ENCODE measurements around the gene ERAS.

Gene ERAS, protein sequence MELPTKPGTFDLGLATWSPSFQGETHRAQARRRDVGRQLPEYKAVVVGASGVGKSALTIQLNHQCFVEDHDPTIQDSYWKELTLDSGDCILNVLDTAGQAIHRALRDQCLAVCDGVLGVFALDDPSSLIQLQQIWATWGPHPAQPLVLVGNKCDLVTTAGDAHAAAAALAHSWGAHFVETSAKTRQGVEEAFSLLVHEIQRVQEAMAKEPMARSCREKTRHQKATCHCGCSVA

DNA sequence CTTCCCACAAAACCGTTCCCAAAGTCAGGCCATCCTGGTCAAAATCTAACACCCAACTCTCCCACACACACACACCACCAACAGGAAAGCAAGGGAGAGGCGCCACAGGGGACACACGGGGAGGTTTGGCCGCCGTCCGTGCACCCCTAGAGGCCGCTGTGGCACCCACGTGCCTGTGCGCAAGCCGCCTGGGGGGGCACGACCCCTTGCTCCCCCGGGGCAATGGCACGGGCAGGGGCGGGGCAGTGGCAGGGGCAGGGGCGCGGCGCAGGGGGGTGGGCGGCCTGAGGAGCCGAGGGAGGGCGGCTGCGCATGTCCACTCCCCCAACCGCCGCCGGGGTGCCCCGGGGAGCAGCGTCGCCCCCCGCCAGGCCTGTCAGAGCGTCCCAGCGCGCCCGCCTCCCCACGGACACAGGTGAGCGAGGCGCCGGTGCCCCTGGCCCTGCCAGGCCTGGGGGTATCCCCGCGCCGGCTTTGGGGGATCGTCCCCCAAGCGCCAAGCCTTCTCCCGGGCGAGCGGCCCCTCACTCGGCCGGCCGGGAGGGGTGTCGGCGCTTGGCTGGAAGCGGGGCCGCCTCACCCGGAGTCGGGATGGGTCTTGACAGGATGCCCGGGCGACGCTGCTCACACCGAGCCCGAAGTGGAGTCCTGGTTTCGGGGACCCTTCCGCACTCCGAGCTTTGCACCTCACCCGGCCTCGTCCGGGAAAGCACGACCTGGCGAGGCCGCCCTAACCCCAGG is at the start of gene ERAS:
Gene ERAS (plus strand): TSS at position 379 of the 741 bp plus-strand sequence. CDS start 2,611 bp downstream, outside the sequence.
- no peak within 1 kb of the TSS for H3K9ac ChIP-seq (ENCODE audit: insufficient read length)
- DNase-seq (ENCODE audit: low read depth, low spot score) = no peak
- H3K27ac ChIP-seq = no peak within 1 kb of the TSS
- no peaks in the 10 kb centered on the region for H3K36me3 ChIP-seq (ENCODE audit: insufficient read depth, low read length)
- no peaks in the 10 kb centered on the region for H3K9me3 ChIP-seq (ENCODE audit: low read depth, low read length)
- no peak within 1 kb of the TSS for H3K4me3 ChIP-seq
- no peak for TF ChIP-seq POLR2AphosphoS5 (IDR thresholded peaks at IDR 0.05; ENCODE audit: borderline replicate concordance, low read depth, low read length)
- no peak for TF ChIP-seq FOXP2 (optimal IDR thresholded peaks at IDR 0.05; ENCODE audit: control extremely low read depth, extremely low read length, insufficient read depth)
- TF ChIP-seq EZH2 (IDR thresholded peaks at IDR 0.05) = no peak

DNA sequence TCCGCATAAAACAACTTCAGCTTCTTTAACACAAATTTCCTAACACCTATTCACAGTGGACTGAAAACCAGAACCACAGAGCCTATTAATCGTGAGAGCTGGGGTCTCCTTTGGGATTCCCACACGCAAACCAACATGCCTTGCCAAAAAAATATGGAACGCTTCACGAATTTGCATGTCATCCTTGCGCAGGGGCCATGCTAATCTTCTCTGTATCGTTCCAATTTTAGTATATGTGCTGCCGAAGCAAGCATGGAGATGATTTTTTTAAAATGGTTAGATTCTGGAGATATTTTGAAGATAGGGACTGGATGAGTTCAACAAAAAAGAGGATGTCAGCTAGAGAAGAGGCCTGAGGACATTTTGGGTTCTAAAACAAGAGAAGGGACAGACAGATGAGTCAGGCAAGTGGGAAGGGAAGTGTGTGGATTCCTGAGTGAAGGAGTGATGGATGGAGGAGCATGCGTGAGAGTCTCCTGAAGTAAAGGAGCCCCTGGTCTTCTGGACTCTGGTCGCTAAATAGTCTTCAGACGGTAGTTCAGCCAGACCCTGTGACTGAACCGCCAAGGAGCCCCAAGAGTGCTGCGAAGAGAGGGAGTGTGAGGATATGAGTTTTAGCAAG is 49.4 kb upstream of the ERAS start:
- Histone ChIP-seq H3K4me3 (no peak overlapping the region), H3K27ac (no peak overlapping the region), H3K36me3 (ENCODE audit: insufficient read depth, low read length) (no peaks in the 10 kb centered on the region), H3K9me3 (ENCODE audit: low read depth, low read length) (no peaks in the 10 kb centered on the region), H3K9ac (ENCODE audit: insufficient read length) (no peak overlapping the region)
- no peak for DNase-seq (ENCODE audit: low read depth, low spot score)
- no peak for TF ChIP-seq FOXP2 (optimal IDR thresholded peaks at IDR 0.05; ENCODE audit: control extremely low read depth, extremely low read length, insufficient read depth)
- TF ChIP-seq POLR2AphosphoS5 (IDR thresholded peaks at IDR 0.05; ENCODE audit: borderline replicate concordance, low read depth, low read length) = no peak
- TF ChIP-seq EZH2 (IDR thresholded peaks at IDR 0.05) = no peak

GRCh38 chrX:48779399-48779798 is 46.9 kb upstream of the ERAS start:
- Histone ChIP-seq H3K4me3 (no peak overlapping the region), H3K9ac (ENCODE audit: insufficient read length) (no peak overlapping the region), H3K36me3 (ENCODE audit: insufficient read depth, low read length) (no peaks in the 10 kb centered on the region), H3K9me3 (ENCODE audit: low read depth, low read length) (no peaks in the 10 kb centered on the region), H3K27ac (no peak overlapping the region)
- TF ChIP-seq POLR2AphosphoS5 (IDR thresholded peaks at IDR 0.05; ENCODE audit: borderline replicate concordance, low read depth, low read length) (no peak), FOXP2 (optimal IDR thresholded peaks at IDR 0.05; ENCODE audit: control extremely low read depth, extremely low read length, insufficient read depth) (no peak), EZH2 (IDR thresholded peaks at IDR 0.05) (no peak)
- no peak for DNase-seq (ENCODE audit: low read depth, low spot score)

- Histone ChIP-seq H3K27ac (no peak overlapping the region), H3K4me3 (no peak overlapping the region), H3K9ac (ENCODE audit: insufficient read length) (no peak overlapping the region), H3K9me3 (ENCODE audit: low read depth, low read length) (no peaks in the 10 kb centered on the region), H3K36me3 (ENCODE audit: insufficient read depth, low read length) (no peaks in the 10 kb centered on the region)
- DNase-seq (ENCODE audit: low read depth, low spot score) = no peak
- TF ChIP-seq EZH2 (IDR thresholded peaks at IDR 0.05) = no peak
- TF ChIP-seq FOXP2 (optimal IDR thresholded peaks at IDR 0.05; ENCODE audit: control extremely low read depth, extremely low read length, insufficient read depth) = no peak
- no peak for TF ChIP-seq POLR2AphosphoS5 (IDR thresholded peaks at IDR 0.05; ENCODE audit: borderline replicate concordance, low read depth, low read length)
Observed at GRCh38 chrX:48781705-48782104, 44.6 kb upstream of the ERAS start.

DNA sequence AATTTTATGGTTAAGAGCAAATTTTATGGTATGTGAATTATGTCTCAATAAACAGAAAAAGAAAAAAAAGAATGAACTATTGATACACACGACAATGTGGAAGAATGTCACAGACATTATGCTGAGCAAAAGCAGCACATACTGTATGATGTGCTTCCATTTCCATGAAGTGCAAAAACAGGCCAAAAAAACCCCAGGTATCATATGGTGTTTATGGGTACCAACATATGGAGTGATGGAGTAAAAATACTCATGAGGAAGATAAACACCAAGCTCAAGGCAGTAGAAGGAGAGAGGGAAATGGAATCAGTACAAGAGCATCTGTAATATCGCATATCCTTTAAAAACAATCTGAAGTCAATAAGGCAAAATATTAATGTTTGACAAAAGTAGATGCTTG is 44.1 kb upstream of the ERAS start:
- Histone ChIP-seq H3K4me3 (no peak overlapping the region), H3K9me3 (ENCODE audit: low read depth, low read length) (no peaks in the 10 kb centered on the region), H3K9ac (ENCODE audit: insufficient read length) (no peak overlapping the region), H3K36me3 (ENCODE audit: insufficient read depth, low read length) (no peaks in the 10 kb centered on the region), H3K27ac (no peak overlapping the region)
- TF ChIP-seq POLR2AphosphoS5 (IDR thresholded peaks at IDR 0.05; ENCODE audit: borderline replicate concordance, low read depth, low read length) = no peak
- TF ChIP-seq EZH2 (IDR thresholded peaks at IDR 0.05) = no peak
- no peak for TF ChIP-seq FOXP2 (optimal IDR thresholded peaks at IDR 0.05; ENCODE audit: control extremely low read depth, extremely low read length, insufficient read depth)
- DNase-seq (ENCODE audit: low read depth, low spot score) = no peak

DNA sequence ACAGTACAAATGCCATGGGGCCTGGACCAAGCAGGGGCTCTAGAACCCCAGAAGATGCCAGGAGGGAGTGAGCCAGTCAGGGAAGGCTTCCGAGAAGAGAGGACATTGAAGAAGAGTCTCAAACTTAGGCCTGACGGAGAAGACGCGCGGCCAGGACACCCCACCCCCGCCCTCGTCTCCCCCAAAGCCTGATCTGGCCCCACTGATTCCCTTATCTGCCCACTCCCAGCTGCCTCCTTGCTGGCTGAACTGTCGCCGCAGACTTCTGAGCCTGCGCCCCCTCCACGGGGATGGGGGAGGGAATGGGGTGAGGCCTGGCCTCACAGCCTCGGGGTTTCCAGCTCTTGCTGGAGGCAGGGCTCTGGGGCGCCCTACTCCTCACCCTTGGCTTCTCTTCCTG is 43.5 kb upstream of the ERAS start:
- H3K9ac ChIP-seq (ENCODE audit: insufficient read length) = no peak overlapping the region
- no peak for DNase-seq (ENCODE audit: low read depth, low spot score)
- no peak for TF ChIP-seq FOXP2 (optimal IDR thresholded peaks at IDR 0.05; ENCODE audit: control extremely low read depth, extremely low read length, insufficient read depth)
- TF ChIP-seq EZH2 (IDR thresholded peaks at IDR 0.05) = no peak
- TF ChIP-seq POLR2AphosphoS5 (IDR thresholded peaks at IDR 0.05; ENCODE audit: borderline replicate concordance, low read depth, low read length) = no peak

GRCh38 chrX:48784726-48785125 is 41.6 kb upstream of the ERAS start:
- no peaks in the 10 kb centered on the region for H3K9me3 ChIP-seq (ENCODE audit: low read depth, low read length)
- no peak overlapping the region for H3K4me3 ChIP-seq
- DNase-seq (ENCODE audit: low read depth, low spot score) = no peak
- TF ChIP-seq FOXP2 (optimal IDR thresholded peaks at IDR 0.05; ENCODE audit: control extremely low read depth, extremely low read length, insufficient read depth) (no peak), EZH2 (IDR thresholded peaks at IDR 0.05) (no peak), POLR2AphosphoS5 (IDR thresholded peaks at IDR 0.05; ENCODE audit: borderline replicate concordance, low read depth, low read length) (no peak)
- H3K36me3 ChIP-seq (ENCODE audit: insufficient read depth, low read length) = no peaks in the 10 kb centered on the region
- no peak overlapping the region for H3K27ac ChIP-seq
- no peak overlapping the region for H3K9ac ChIP-seq (ENCODE audit: insufficient read length)

More for the DNA sequence above, 43.5 kb upstream of the ERAS start:
- Histone ChIP-seq H3K4me3 (no peak overlapping the region), H3K36me3 (ENCODE audit: insufficient read depth, low read length) (no peaks in the 10 kb centered on the region), H3K27ac (no peak overlapping the region), H3K9me3 (ENCODE audit: low read depth, low read length) (no peaks in the 10 kb centered on the region)

DNA sequence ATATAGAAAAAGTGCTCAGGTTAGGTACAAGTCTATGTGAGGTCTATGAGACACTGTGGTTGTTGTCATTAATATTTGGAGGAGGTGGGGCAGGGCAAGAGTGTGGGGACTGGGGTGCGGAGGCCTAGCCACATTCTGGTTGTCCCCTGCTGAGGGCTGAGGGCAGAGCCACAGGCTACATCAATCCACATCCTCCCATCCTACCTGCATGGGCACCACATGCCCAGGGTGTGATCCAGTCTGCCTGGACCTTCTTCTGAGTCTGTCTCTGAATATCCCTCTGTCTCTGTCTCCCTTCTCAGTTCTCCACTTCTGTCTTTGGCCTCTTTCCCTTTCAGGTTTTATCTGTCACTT is 41.1 kb upstream of the ERAS start:
- Histone ChIP-seq H3K36me3 (ENCODE audit: insufficient read depth, low read length) (no peaks in the 10 kb centered on the region), H3K27ac (no peak overlapping the region), H3K4me3 (no peak overlapping the region), H3K9ac (ENCODE audit: insufficient read length) (no peak overlapping the region), H3K9me3 (ENCODE audit: low read depth, low read length) (no peaks in the 10 kb centered on the region)
- TF ChIP-seq POLR2AphosphoS5 (IDR thresholded peaks at IDR 0.05; ENCODE audit: borderline replicate concordance, low read depth, low read length) (no peak), FOXP2 (optimal IDR thresholded peaks at IDR 0.05; ENCODE audit: control extremely low read depth, extremely low read length, insufficient read depth) (no peak), EZH2 (IDR thresholded peaks at IDR 0.05) (no peak)
- no peak for DNase-seq (ENCODE audit: low read depth, low spot score)

All from SK-N-MC (cell line).